Neuron (in vitro differentiated cells): ENCODE data around the gene KIAA0319L.
"Not testable (repeated sequence)": the region's sequence is repeated elsewhere in the genome, so short reads cannot be mapped to it uniquely, and the experiment has no call there.

Experiments used
- H2AFZ ChIP-seq: one replicate; pipeline ENCODE4 v1.6.1; 2013; ENCODE audit warnings: low read depth, mild to moderate bottlenecking, inconsistent platforms, low read length, moderate library complexity
- H3K27me3 ChIP-seq: one replicate; pipeline ENCODE4 v1.6.1; 2013; ENCODE audit warnings: low read length; ENCODE audit not compliant: insufficient read depth
- H3K36me3 ChIP-seq: one replicate; pipeline ENCODE4 v1.6.1; 2013; ENCODE audit warnings: low read length; ENCODE audit not compliant: insufficient read depth
- H3K4me1 ChIP-seq: one replicate; pipeline ENCODE4 v1.6.1; 2013; ENCODE audit warnings: low read length; ENCODE audit not compliant: insufficient read depth
- H3K4me3 ChIP-seq: 2 replicates; pipeline ENCODE4 v1.5.1; 2013; ENCODE audit warnings: mild to moderate bottlenecking, low read length, moderate library complexity
- H3K9me3 ChIP-seq: one replicate; pipeline ENCODE4 v1.6.1; 2013; ENCODE audit warnings: low read length

KIAA0319L gene

GRCh38 chr1:35502242-35502641 lies 55.0 kb downstream of the KIAA0319L start:
- Histone ChIP-seq H3K36me3 (peaks cover 13% of the 10 kb centered on the region), H3K9me3 (no peaks in the 10 kb centered on the region), H2AFZ (no peak overlapping the region), H3K4me1 (no peaks in the 10 kb centered on the region), H3K27me3 (no peaks in the 10 kb centered on the region), H3K4me3 (no peak overlapping the region)

GRCh38 chr1:35500439-35500838 lies 56.8 kb downstream of the KIAA0319L start:
- Histone ChIP-seq H2AFZ (no peak overlapping the region), H3K36me3 (peaks cover 2% of the 10 kb centered on the region), H3K27me3 (no peaks in the 10 kb centered on the region), H3K4me1 (no peaks in the 10 kb centered on the region), H3K4me3 (no peak overlapping the region), H3K9me3 (peaks cover 3% of the 10 kb centered on the region)

GRCh38 chr1:35499652-35500176 lies 57.5 kb downstream of the KIAA0319L start:
- no peaks in the 10 kb centered on the region for H3K27me3 ChIP-seq
- peaks cover 1% of the 10 kb centered on the region for H3K36me3 ChIP-seq
- no peak overlapping the region for H2AFZ ChIP-seq
- H3K4me3 ChIP-seq: no peak overlapping the region
- H3K9me3 ChIP-seq: peaks cover 4% of the 10 kb centered on the region
- H3K4me1 ChIP-seq: no peaks in the 10 kb centered on the region

GRCh38 chr1:35499231-35499630 lies 58.0 kb downstream of the KIAA0319L start:
- peaks cover 3% of the 10 kb centered on the region for H3K36me3 ChIP-seq
- peaks cover 6% of the 10 kb centered on the region for H3K9me3 ChIP-seq
- H3K4me3 ChIP-seq: no peak overlapping the region
- H3K4me1 ChIP-seq: no peaks in the 10 kb centered on the region
- no peaks in the 10 kb centered on the region for H3K27me3 ChIP-seq
- no peak overlapping the region for H2AFZ ChIP-seq

GRCh38 chr1:35497571-35497970 lies 59.6 kb downstream of the KIAA0319L start:
- Histone ChIP-seq H3K27me3 (no peaks in the 10 kb centered on the region), H3K4me1 (no peaks in the 10 kb centered on the region), H3K4me3 (no peak overlapping the region), H3K36me3 (peaks cover 3% of the 10 kb centered on the region), H2AFZ (no peak overlapping the region), H3K9me3 (peaks cover 10% of the 10 kb centered on the region)

- Histone ChIP-seq H3K36me3 (peaks cover 5% of the 10 kb centered on the region), H2AFZ (no peak overlapping the region), H3K4me1 (no peaks in the 10 kb centered on the region), H3K9me3 (peaks cover 15% of the 10 kb centered on the region), H3K27me3 (no peaks in the 10 kb centered on the region), H3K4me3 (no peak overlapping the region)
These were observed 67.0 kb downstream of the KIAA0319L start for GRCh38 chr1:35490250-35490649.

- Histone ChIP-seq H3K4me3 (no peak overlapping the region), H3K27me3 (no peaks in the 10 kb centered on the region), H3K4me1 (no peaks in the 10 kb centered on the region), H2AFZ (no peak overlapping the region), H3K9me3 (peaks cover 10% of the 10 kb centered on the region), H3K36me3 (peaks cover 2% of the 10 kb centered on the region)
These were observed 68.9 kb downstream of the KIAA0319L start for GRCh38 chr1:35488336-35488735.

- Histone ChIP-seq H3K27me3 (no peaks in the 10 kb centered on the region), H3K9me3 (peaks cover 7% of the 10 kb centered on the region), H3K4me3 (no peak overlapping the region), H3K4me1 (no peaks in the 10 kb centered on the region), H2AFZ (no peak overlapping the region), H3K36me3 (peaks cover 2% of the 10 kb centered on the region)
These were observed 70.3 kb downstream of the KIAA0319L start for GRCh38 chr1:35486858-35487408.

GRCh38 chr1:35481229-35481628 lies 76.0 kb downstream of the KIAA0319L start:
- Histone ChIP-seq H3K27me3 (no peaks in the 10 kb centered on the region), H3K4me1 (no peaks in the 10 kb centered on the region), H3K9me3 (no peaks in the 10 kb centered on the region), H2AFZ (no peak overlapping the region), H3K36me3 (peaks cover 15% of the 10 kb centered on the region), H3K4me3 (no peak overlapping the region)

- Histone ChIP-seq H3K4me3 (no peak overlapping the region), H2AFZ (no peak overlapping the region), H3K4me1 (no peaks in the 10 kb centered on the region), H3K36me3 (peaks cover 39% of the 10 kb centered on the region), H3K27me3 (no peaks in the 10 kb centered on the region), H3K9me3 (no peaks in the 10 kb centered on the region)
These were observed 79.3 kb downstream of the KIAA0319L start for GRCh38 chr1:35477870-35478269.

GRCh38 chr1:35475856-35476674 lies 81.1 kb downstream of the KIAA0319L start:
- H3K27me3 ChIP-seq: no peaks in the 10 kb centered on the region

GRCh38 chr1:35475356-35475755 lies 81.8 kb downstream of the KIAA0319L start:
- Histone ChIP-seq H2AFZ (no peak overlapping the region), H3K27me3 (no peaks in the 10 kb centered on the region), H3K4me3 (no peak overlapping the region), H3K36me3 (peaks cover 49% of the 10 kb centered on the region), H3K9me3 (no peaks in the 10 kb centered on the region), H3K4me1 (peaks cover 12% of the 10 kb centered on the region)

More at GRCh38 chr1:35475856-35476674, 81.1 kb downstream of the KIAA0319L start:
- Histone ChIP-seq H3K9me3 (no peaks in the 10 kb centered on the region), H3K4me3 (no peak overlapping the region), H2AFZ (no peak overlapping the region), H3K4me1 (peaks cover 7% of the 10 kb centered on the region), H3K36me3 (peaks cover 43% of the 10 kb centered on the region)

GRCh38 chr1:35473216-35473615 lies 84.0 kb downstream of the KIAA0319L start:
- not testable (repeated sequence) for H3K9me3 ChIP-seq, H3K27me3 ChIP-seq, H2AFZ ChIP-seq, H3K4me3 ChIP-seq
- Histone ChIP-seq H3K4me1 (peaks cover 12% of the 10 kb centered on the region), H3K36me3 (peaks cover 61% of the 10 kb centered on the region)
